GM10248 (cell line): ENCODE data around the gene FGF1.

Experiments
- CTCF ChIA-PET: fragments of 300-600 bp; sonication (Branson Sonifier 250); formaldehyde crosslinking; extraction: SDS; loops from one replicate; lab custom pipeline; 2021; ENCODE audit warnings: antibody characterized with exemption; lab: Yijun Ruan, JAX
- POLR2A ChIA-PET: fragments of 350-650 bp; sonication (Branson Sonifier 250); formaldehyde crosslinking; extraction: SDS; loops from one replicate; lab custom pipeline; 2020; ENCODE audit warnings: antibody characterized with exemption; lab: Yijun Ruan, JAX
- DNase-seq: peaks from one replicate; pipeline ENCODE4 v3.0.0; 2012; ENCODE audit errors: extremely low spot score
- CTCF ChIP-seq: IDR thresholded peaks from 2 replicates; pipeline ENCODE4 v1.5.1; 2012; ENCODE audit warnings: mild to moderate bottlenecking, low read depth; ENCODE audit errors: extremely low read depth, missing control alignments, control extremely low read depth

Gene FGF1

GRCh38 chr5:142664636-142665035, 21.3 kb downstream of the FGF1 start:
- ChIA-PET POLR2A (no interaction called here), CTCF (interaction anchor here (1.3 to 2.4 kb wide), 6 partner anchors 9 to 49 kb away, joined by 3 to 12 read pairs (median 5); no protein-coding TSS in a partner anchor)
- no peak for DNase-seq
- TF ChIP-seq CTCF = no peak

DNA sequence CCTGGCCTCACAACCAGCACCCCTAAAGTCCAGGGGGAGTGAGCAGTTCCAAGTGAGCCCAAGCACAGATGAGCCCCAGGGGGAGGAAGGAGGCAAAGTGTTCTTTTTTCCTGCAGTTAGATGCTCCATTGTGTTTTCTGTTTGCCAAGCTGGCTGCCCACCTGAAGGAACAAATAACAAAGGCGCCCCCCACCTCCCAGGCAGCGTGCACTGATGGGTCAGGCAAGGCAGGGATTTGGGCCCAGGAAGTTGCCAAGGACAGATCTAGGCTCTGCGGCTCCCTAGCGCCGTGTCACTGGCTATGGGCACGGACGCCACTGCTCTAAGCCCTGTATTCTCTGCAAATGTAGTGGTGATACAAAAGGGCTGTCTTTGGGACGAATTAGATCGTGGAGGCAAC, 21.8 kb downstream of the FGF1 start:
- DNase-seq = no peak
- POLR2A ChIA-PET = no interaction called here
- CTCF ChIA-PET = interaction anchor here (1.3 to 1.9 kb wide), 4 partner anchors 9 to 49 kb away, joined by 3 to 6 read pairs (median 4); no protein-coding TSS in a partner anchor
- TF ChIP-seq CTCF = no peak

- CTCF ChIA-PET = interaction anchor here (1.3 to 1.9 kb wide), 3 partner anchors 8 to 36 kb away, joined by 3 to 6 read pairs (median 4); no protein-coding TSS in a partner anchor
- TF ChIP-seq CTCF = no peak
- POLR2A ChIA-PET = no interaction called here
- DNase-seq = no peak
These were observed 22.6 kb downstream of the FGF1 start for GRCh38 chr5:142663246-142663645.

DNA sequence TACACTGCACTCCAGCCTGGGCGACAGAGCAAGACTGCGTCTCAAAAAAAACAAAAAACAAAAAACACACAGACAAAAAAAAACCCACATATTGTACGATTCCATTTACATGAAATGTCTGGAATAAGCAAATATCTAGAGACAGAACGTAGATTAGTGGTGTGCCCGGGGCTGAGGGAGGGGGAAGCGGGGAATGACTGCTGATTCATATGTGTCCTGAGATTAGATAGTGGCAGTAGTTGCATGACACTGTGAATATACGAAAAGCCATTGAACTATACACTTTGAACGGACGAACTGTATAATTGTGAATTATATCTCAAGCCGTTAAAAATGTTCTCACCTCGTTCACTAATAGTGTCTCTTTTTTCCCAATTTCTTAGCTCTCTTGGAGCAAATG, 23.9 kb downstream of the FGF1 start:
- no peak for DNase-seq
- CTCF ChIA-PET = interaction anchor here (0.9 to 1.2 kb wide), 3 partner anchors 8 to 227 kb away, joined by 3 read pairs; no protein-coding TSS in a partner anchor
- no peak for TF ChIP-seq CTCF
- POLR2A ChIA-PET = no interaction called here

DNA sequence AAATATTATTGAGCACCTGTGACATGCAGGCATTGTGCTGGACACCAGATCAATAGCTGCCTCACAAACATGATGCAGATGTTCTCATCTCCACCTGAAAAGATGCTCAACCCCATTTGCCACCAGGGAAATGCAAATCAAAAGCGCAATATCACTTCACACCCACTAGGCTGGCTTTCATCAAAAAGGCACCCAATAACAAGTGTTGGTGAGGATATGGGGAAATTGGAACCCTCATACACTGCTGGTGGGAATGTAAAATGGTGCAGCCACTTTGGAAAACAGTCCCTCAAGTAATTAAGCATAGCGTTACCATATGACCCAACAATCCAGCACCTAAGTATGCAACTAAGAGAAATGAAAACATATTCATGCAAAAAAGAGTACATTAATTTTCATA, 24.7 kb downstream of the FGF1 start:
- CTCF ChIA-PET = no interaction called here
- no peak for DNase-seq

GRCh38 chr5:142660731-142661130, 25.2 kb downstream of the FGF1 start:
- POLR2A ChIA-PET = no interaction called here
- CTCF ChIA-PET = no interaction called here
- TF ChIP-seq CTCF = no peak
- DNase-seq = no peak

More for the DNA sequence above, 24.7 kb downstream of the FGF1 start:
- POLR2A ChIA-PET = no interaction called here
- no peak for TF ChIP-seq CTCF
